HepG2 (cell line): ENCODE measurements around the gene PCYT2. TPM values are rescaled to one million over a fixed set of nuclear protein-coding genes. Genes with fewer than 3 reads are reported as not detected.

Experiments used
- CAMTA2 ChIP-seq: sonication (generic); formaldehyde crosslinking; IDR thresholded peaks from 2 replicates; pipeline ENCODE4 v1.4.0; 2020; ENCODE audit warnings: mild to moderate bottlenecking, missing genetic modification reagents, borderline replicate concordance
- CCDC6 ChIP-seq: sonication (generic); formaldehyde crosslinking; IDR thresholded peaks from 2 replicates; pipeline ENCODE4 v1.8.1; 2022; ENCODE audit warnings: mild to moderate bottlenecking, missing genetic modification reagents, moderate library complexity
- FOXC1 ChIP-seq: sonication (generic); formaldehyde crosslinking; IDR thresholded peaks from 2 replicates; pipeline ENCODE4 v1.8.0; 2022; ENCODE audit warnings: mild to moderate bottlenecking, missing genetic modification reagents, borderline replicate concordance
- MAX ChIP-seq: IDR thresholded peaks from 2 replicates; pipeline ENCODE4 v1.6.1; 2012; ENCODE audit warnings: inconsistent platforms
- PAXIP1 ChIP-seq: sonication (generic); formaldehyde crosslinking; conservative IDR thresholded peaks from 2 replicates; pipeline ENCODE4 v1.4.0; 2020; ENCODE audit warnings: mild to moderate bottlenecking, missing genetic modification reagents, moderate library complexity
- SALL1 ChIP-seq: sonication (generic); formaldehyde crosslinking; IDR thresholded peaks from 2 replicates; pipeline ENCODE4 v1.8.0; 2022; ENCODE audit warnings: mild to moderate bottlenecking, missing genetic modification reagents
- SSRP1 ChIP-seq: IDR thresholded peaks from 2 replicates; pipeline ENCODE4 v1.6.1; 2016; ENCODE audit warnings: control low read depth
- TAF1 ChIP-seq: sonication (generic); formaldehyde crosslinking; IDR thresholded peaks from 2 replicates; pipeline ENCODE4 v1.4.0; 2020; ENCODE audit warnings: missing genetic modification reagents
- ZBTB38 ChIP-seq: sonication (generic); formaldehyde crosslinking; IDR thresholded peaks from 2 replicates; pipeline ENCODE4 v1.5.1; 2020; ENCODE audit warnings: mild to moderate bottlenecking, missing genetic modification reagents
- ZFP41 ChIP-seq: sonication (generic); formaldehyde crosslinking; IDR thresholded peaks from 2 replicates; pipeline ENCODE4 v1.4.0; 2020; ENCODE audit warnings: mild to moderate bottlenecking, missing genetic modification reagents, borderline replicate concordance
- ZMYM2 ChIP-seq: sonication (generic); formaldehyde crosslinking; IDR thresholded peaks from 2 replicates; pipeline ENCODE4 v1.8.0; 2022; ENCODE audit warnings: mild to moderate bottlenecking, missing genetic modification reagents
- ZNF292 ChIP-seq: sonication (generic); formaldehyde crosslinking; IDR thresholded peaks from 2 replicates; pipeline ENCODE4 v1.8.1; 2022; ENCODE audit warnings: mild to moderate bottlenecking, low read depth, missing genetic modification reagents, borderline replicate concordance
- ZNF549 ChIP-seq: sonication (generic); formaldehyde crosslinking; IDR thresholded peaks from 2 replicates; pipeline ENCODE4 v1.5.0; 2020; ENCODE audit warnings: missing genetic modification reagents
- ZNF577 ChIP-seq: sonication (generic); formaldehyde crosslinking; IDR thresholded peaks from 2 replicates; pipeline ENCODE4 v1.4.0; 2020; ENCODE audit warnings: mild to moderate bottlenecking, low read depth, missing genetic modification reagents, borderline replicate concordance
- ZNF589 ChIP-seq: sonication (generic); formaldehyde crosslinking; conservative IDR thresholded peaks from 2 replicates; pipeline ENCODE4 v1.8.0; 2022; ENCODE audit warnings: mild to moderate bottlenecking, moderate library complexity, missing genetic modification reagents
- ZNF678 ChIP-seq: sonication (generic); formaldehyde crosslinking; IDR thresholded peaks from 2 replicates; pipeline ENCODE4 v1.4.0; 2020; ENCODE audit warnings: mild to moderate bottlenecking, missing genetic modification reagents
- ZNF724P ChIP-seq: sonication (generic); formaldehyde crosslinking; IDR thresholded peaks from 2 replicates; pipeline ENCODE4 v1.8.0; 2022; ENCODE audit warnings: missing genetic modification reagents, borderline replicate concordance
- ZNF891 ChIP-seq: sonication (generic); formaldehyde crosslinking; IDR thresholded peaks from 2 replicates; pipeline ENCODE4 v1.5.0; 2020; ENCODE audit warnings: mild to moderate bottlenecking, missing genetic modification reagents
- ZSCAN9 ChIP-seq: IDR thresholded peaks from 2 replicates; pipeline ENCODE4 v1.6.1; 2016; ENCODE audit warnings: borderline replicate concordance
- polyA plus RNA-seq, 8 experiments: library from polyadenylated mRNA; depleted of rRNA in 3 of 8; stranded (reverse) in 7 of 8; unstranded in 1 of 8; fragments of >200 nt; fragmentation: Illumina TruSeq in 4 of 8; extraction: Trizol in 4 of 8; gene quantifications; 2 replicates each; pipeline versions ENCODE4 v1.2.1 to v1.2.3, GENCODE V29; 2011 to 2016; ENCODE audit warnings: low read depth in 4 of 8, missing spikeins in 1 of 8, mixed read lengths in 1 of 8; ENCODE audit not compliant: insufficient read depth in 1 of 8
- total RNA-seq, 5 experiments: library from RNA; depleted of rRNA; stranded (reverse); fragments of >200 nt; fragmentation: Illumina TruSeq; extraction: Trizol; gene quantifications; 2 replicates each; pipeline ENCODE4 v1.2.3, GENCODE V29; 2016; ENCODE audit warnings: low read depth in 1 of 5
- TF ChIP-seq, protein P1 (sequence below): sonication (generic); formaldehyde crosslinking; IDR thresholded peaks from 2 replicates; pipeline ENCODE4 v1.9.0; 2021; ENCODE audit warnings: missing genetic modification reagents, borderline replicate concordance
- TF ChIP-seq, protein P2 (sequence below): IDR thresholded peaks from 2 replicates; pipeline ENCODE4 v1.6.1; 2016; ENCODE audit warnings: control low read depth
- TF ChIP-seq, protein P3 (sequence below): sonication (generic); formaldehyde crosslinking; IDR thresholded peaks from 2 replicates; pipeline ENCODE4 v1.9.0; 2022; ENCODE audit warnings: missing genetic modification reagents, mild to moderate bottlenecking, borderline replicate concordance

PCYT2 gene
- total and polyA plus RNA-seq, 2 of the 13 experiments (the other 11 are each of a cell fraction or from before 2014, with no cell fraction given), result 147 to 297 TPM

GRCh38 chr17:81916234-81917001 lies 5.2 kb upstream of the PCYT2 start (continued):
- TF ChIP-seq ZNF292, result no peak
- TF ChIP-seq ZNF549 (CRISPR knock-in tag), result no peak
- no peak for TF ChIP-seq ZFP41 (CRISPR knock-in tag)
- TF ChIP-seq, protein P1, sequence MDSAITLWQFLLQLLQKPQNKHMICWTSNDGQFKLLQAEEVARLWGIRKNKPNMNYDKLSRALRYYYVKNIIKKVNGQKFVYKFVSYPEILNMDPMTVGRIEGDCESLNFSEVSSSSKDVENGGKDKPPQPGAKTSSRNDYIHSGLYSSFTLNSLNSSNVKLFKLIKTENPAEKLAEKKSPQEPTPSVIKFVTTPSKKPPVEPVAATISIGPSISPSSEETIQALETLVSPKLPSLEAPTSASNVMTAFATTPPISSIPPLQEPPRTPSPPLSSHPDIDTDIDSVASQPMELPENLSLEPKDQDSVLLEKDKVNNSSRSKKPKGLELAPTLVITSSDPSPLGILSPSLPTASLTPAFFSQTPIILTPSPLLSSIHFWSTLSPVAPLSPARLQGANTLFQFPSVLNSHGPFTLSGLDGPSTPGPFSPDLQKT (CRISPR knock-in tag), result no peak
- TF ChIP-seq FOXC1 (CRISPR knock-in tag), result no peak
- TF ChIP-seq SSRP1 (CRISPR knock-in tag), result no peak
- TF ChIP-seq ZNF724P (CRISPR knock-in tag), result no peak
- TF ChIP-seq ZNF891, result no peak
- no peak for TF ChIP-seq CAMTA2 (CRISPR knock-in tag)
- TF ChIP-seq ZMYM2 (CRISPR knock-in tag), result no peak
- peak; percentile 23; the same call in 1 of the 2 replicates for TF ChIP-seq SALL1
- TF ChIP-seq ZSCAN9 (CRISPR knock-in tag), result no peak
- 0 out of 2 replicates have a peak, but pooled peaks have one; percentile 24 for TF ChIP-seq PAXIP1 (CRISPR knock-in tag)
- TF ChIP-seq, protein P2, sequence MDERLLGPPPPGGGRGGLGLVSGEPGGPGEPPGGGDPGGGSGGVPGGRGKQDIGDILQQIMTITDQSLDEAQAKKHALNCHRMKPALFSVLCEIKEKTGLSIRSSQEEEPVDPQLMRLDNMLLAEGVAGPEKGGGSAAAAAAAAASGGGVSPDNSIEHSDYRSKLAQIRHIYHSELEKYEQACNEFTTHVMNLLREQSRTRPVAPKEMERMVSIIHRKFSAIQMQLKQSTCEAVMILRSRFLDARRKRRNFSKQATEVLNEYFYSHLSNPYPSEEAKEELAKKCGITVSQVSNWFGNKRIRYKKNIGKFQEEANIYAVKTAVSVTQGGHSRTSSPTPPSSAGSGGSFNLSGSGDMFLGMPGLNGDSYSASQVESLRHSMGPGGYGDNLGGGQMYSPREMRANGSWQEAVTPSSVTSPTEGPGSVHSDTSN (CRISPR knock-in tag), result no peak
- peak; percentile 29; the same call in 1 of the 2 replicates for TF ChIP-seq CCDC6 (CRISPR knock-in tag)
- peak; percentile 34; the same call in 1 of the 2 replicates for TF ChIP-seq MAX
- peak; percentile 29; the same call in 1 of the 2 replicates for TF ChIP-seq TAF1 (CRISPR knock-in tag)
- no peak for TF ChIP-seq ZNF589 (CRISPR knock-in tag)
- no peak for TF ChIP-seq ZNF577 (CRISPR knock-in tag)
- TF ChIP-seq ZNF678, result no peak
- TF ChIP-seq ZBTB38 (CRISPR knock-in tag), result 0 out of 2 replicates have a peak, but pooled peaks have one; percentile 22
- TF ChIP-seq, protein P3, sequence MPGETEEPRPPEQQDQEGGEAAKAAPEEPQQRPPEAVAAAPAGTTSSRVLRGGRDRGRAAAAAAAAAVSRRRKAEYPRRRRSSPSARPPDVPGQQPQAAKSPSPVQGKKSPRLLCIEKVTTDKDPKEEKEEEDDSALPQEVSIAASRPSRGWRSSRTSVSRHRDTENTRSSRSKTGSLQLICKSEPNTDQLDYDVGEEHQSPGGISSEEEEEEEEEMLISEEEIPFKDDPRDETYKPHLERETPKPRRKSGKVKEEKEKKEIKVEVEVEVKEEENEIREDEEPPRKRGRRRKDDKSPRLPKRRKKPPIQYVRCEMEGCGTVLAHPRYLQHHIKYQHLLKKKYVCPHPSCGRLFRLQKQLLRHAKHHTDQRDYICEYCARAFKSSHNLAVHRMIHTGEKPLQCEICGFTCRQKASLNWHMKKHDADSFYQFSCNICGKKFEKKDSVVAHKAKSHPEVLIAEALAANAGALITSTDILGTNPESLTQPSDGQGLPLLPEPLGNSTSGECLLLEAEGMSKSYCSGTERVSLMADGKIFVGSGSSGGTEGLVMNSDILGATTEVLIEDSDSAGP (CRISPR knock-in tag), result peak; percentile 6; the same call in 1 of the 2 replicates
